Activated CD8-positive, alpha-beta memory T cell treated with anti-CD3 and anti-CD28 coated beads for 1 hour (primary cell): ENCODE measurements around the gene CSMD2.

ENCODE experiments used
- DNase-seq, 2 donors: peaks; one replicate each; pipeline ENCODE4 v3.0.0-alpha.2; 2020; ENCODE audit warnings: low read depth in 1 of 2; ENCODE audit errors: extremely low read depth in 1 of 2

The CSMD2 gene

GRCh38 chr1:33623811-33624210 is 541.2 kb downstream of the CSMD2 start:
- DNase-seq = no peak

- no peak for DNase-seq
These were observed 542.3 kb downstream of the CSMD2 start for GRCh38 chr1:33622757-33623156.

GRCh38 chr1:33618636-33619035 is 546.4 kb downstream of the CSMD2 start:
- no peak for DNase-seq

DNA sequence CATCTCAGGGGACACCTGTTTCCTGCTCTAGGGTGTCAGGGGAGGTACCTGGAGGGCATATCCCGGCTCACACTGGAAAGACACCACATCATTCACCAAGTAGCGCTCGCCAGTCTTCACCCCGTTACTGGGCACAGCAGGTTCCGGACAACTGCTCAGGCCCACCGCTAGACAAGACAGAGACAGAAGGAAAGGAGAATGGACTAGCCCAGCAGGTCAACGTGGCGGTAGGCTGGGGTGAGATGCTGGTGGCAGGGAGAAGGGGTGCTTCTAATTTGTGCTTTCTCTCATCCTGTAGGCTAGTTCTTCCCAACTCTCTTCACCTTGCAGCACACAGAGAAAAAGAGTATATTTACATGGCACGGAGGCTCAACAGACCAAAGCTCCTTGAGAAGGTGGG is 547.6 kb downstream of the CSMD2 start:
- no peak for DNase-seq

- no peak for DNase-seq
These were observed 548.2 kb downstream of the CSMD2 start for GRCh38 chr1:33616780-33617179.

DNA sequence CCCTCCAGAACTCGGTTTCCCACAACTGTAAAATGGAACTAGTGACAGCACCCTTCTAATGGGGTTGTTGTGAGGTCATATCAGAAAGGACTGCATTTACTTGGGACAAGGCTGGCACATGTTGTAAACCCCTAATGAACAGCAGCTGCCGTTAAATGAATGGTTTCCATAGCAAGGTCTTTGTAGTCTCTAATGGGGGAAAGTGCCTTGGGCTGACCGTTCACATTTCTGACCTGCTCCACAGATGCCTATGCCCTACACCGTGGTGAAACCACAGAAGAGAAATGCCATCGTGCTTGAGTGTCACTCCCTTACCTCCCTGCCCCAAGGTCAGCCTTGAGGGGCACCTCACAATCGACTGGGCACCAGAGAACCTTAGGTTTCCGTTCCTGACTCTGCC is 549.5 kb downstream of the CSMD2 start:
- DNase-seq = no peak

GRCh38 chr1:33610864-33611455 is 554.1 kb downstream of the CSMD2 start:
- no peak for DNase-seq

DNA sequence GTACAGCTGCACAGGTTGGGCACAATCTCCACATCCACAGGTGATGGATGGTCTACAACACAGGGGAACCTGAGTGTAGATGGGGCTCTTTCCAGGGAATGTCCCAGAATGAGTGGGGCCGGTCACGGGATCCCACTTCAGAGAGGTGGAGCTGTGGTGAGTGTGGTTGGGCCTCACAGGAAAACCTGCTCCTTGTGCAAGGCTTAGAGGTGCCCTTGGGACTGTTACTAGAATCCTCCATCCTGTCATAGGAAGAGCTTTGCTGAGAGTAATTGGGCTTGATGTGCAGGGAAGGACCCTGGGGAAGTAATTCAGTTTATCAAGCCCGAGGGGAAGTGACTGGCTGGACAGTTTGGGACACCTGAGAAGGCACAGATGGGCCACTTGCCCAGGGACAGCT is 554.6 kb downstream of the CSMD2 start:
- no peak for DNase-seq

DNA sequence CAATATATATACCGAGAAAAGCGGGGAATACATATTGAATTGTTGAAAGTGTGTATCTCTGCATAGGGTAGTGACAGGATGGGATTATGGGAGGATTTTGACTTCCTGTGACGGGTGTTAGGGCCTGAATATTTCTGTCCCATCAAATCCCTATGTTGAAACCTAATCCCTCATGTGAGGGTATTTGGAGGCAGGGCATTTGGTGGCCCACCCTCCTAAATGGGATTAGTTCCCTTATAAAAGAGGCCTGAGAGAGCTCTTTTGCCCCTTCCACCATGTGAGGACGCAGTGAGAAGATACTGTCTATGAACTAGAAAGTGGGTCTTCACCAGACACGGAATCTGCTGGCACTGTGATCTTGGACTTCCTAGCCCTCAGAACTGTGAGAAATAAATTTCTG is 555.3 kb downstream of the CSMD2 start:
- DNase-seq = no peak

GRCh38 chr1:33608825-33609400 is 556.1 kb downstream of the CSMD2 start:
- DNase-seq = no peak

DNA sequence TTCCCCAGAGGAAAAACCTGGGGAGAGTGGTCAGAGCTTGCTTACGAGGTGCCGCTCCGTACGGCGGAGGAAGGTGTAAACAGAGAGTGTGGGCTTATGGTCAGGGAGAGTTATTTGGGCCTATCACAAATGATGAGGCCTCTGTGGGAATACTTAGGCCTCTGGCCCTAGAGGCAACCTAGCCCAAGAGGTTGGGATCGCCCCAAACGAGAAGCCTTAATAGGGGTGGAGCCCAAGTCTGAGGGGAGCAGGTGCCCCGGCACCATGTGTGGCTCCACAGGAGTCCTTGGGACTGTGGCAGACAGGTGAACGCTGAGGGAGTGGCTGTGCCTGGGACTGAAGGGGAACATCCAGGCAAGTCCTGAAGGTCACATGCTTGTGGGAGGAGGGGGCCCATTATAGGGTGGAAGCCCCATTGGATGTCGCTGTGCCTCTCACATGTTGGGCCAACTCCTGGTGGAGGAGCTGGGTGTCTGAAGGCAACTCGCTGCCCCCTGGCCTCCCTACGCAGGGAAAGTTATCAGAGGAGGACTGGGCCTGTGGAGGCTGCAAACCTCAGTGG is 557.5 kb downstream of the CSMD2 start:
- no peak for DNase-seq

DNA sequence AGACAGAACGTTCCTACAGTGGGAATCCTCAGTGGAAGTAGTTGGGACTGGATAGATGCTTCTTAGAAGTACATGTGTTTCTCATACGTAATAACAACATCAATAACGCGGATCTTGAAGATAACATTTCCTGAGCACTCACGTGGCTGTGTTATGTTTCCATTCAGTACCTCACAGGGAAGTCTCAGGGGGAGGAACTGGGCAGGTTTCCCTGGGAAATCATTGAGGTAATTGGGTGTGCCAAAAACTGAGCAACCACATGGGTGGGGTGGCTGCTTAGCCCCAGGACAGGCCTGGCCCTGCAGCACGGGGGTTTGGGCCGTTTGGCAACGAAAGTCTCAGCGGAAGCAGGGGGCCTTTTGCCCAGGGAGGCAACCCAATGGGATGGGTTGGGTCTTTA is 558.8 kb downstream of the CSMD2 start:
- no peak for DNase-seq

- DNase-seq = no peak
These were observed 562.8 kb downstream of the CSMD2 start for GRCh38 chr1:33602271-33602670.

DNA sequence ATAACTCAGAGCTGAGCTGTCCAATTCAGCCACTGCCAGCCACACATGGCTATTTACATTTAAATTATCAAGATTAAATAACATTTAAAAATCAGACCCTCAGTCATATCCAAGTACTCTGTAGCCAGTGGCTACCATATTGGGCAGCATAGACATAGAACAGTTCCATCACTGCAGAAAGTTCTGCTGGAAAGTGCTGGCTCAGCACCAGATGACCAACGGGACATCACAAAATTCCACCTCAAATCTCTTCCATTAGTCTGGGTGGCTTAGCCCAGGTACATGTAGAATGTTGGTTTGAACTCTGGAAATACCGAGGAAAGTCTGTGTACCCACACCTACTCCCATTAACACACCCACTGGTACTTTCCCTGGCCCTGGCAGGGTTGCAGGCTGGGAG is 563.3 kb downstream of the CSMD2 start:
- DNase-seq = no peak

DNA sequence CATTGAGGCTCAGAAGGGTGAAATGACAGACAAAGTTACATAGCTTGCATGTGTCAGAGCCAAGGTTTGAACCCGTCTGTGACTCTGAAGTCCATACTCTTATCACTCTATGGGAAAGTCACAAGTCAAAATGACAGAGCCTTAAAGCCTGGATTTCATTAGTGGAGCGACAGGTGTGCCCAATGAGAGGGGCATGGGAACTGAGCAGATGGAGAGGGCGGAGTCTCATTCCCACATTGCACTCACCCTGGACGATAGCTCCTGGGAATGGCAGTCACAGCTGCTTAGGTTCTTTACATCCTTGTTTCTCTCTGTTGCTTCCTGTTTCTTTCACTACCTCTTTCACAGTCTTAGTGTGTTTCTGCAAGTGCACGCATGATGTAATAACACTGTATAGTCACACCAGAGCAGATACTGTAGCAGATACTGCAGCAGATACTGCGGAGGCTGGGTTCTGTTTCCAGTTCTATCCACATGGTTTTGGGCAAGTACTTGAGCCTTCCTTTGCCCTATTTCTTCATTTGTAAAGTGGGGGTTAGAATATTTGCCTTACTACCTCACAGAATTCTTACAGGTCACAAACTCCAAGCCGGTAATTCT is 565.4 kb downstream of the CSMD2 start:
- no peak for DNase-seq

DNA sequence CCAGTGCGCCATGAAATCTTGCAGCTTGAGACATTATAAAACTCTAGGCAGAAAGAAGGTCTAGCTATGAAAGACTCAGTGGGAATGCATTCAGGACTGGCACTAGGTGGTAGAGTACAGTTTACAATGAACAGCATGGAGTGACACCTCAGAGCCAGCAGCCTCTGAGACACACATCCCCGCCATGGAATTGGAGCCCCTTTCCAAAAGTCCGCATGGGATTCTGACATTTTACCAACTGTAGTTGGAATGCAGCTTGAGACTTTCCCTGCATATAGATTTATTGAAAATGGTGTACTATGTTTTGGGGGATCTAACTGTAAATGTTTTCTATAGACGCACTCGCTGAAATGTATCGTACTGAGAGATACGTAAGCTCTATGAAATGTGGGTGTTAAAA is 576.3 kb downstream of the CSMD2 start:
- DNase-seq = no peak

DNA sequence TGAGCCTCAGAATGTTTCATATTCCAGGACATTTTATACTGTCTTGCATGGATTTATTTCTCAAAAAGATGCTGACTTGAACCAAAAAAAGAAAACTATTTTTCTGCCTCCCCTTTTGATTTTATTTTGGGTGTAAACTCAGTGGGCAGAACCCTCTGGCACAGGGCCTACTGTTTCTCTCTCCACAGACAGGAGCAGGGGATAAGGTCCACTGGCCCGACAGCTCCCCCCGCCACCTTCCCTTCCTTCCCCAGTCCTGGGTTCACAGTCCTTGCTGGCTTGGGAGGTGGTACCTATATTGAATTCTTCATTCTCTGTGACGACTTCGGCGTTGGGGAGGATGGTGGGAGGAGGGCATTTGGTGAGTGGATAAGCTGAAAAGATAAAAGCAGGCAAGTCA is 578.2 kb downstream of the CSMD2 start:
- no peak for DNase-seq

DNA sequence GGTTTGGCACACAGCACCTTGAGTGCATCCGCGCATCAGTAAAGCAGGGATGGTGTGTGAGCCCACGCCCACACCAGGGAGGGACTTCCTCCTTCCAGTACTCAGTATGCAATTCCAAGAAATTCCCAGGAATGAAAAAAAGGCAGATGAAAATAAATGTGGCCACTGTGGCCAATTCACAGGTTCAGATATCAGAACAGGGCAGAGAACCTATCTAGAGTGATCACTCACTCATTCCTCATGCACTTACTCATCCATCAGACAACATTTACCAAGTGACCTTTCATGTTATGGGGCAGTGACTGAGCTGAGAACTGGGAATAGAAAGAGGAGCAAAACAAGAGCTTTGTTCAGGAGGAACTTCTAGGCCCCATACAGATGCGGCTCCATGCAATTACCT is 578.9 kb downstream of the CSMD2 start:
- DNase-seq = no peak

DNA sequence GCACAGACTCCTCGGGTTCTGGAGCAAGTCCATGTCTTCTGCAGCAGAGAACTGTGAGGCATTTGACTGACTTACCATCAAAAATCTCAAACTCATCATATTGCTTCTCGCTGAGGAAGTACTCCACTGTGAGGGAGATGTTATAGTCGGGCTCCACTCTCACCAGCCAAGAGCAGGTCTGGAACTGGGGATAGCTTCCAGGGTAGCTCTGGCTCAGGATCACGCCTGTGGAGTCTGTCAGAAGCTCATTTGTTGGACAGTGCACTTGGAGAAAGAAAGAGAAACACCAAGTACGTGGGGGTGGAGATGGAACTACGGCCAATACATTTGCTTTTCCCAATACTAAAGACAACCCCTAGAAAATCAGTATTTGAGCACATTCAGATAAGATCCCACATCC is 581.5 kb downstream of the CSMD2 start:
- DNase-seq = no peak

GRCh38 chr1:33578557-33579448 is 586.2 kb downstream of the CSMD2 start:
- no peak for DNase-seq

DNA sequence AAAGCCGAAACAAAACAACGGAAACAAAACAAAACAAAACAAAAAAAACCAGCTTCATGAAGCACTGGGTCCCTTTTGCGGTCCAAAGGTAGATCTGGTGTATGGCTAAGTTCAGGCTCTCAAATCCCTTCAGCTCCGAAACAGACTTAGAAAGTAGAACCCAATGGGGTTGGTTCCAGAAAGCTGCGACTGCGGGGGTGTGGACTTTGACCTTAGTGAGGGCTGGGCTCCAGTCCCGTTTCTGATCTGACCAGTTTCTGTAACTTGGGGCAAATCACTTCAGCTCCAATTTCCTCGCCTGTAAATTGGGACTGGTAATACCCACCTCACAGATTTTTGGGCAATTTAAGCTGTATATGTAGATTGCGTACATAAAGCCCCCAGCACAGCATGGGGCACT is 587.4 kb downstream of the CSMD2 start:
- DNase-seq = no peak
